ENCODE measurements around the gene DACH1. TPM values are rescaled to one million over a fixed set of nuclear protein-coding genes. Genes with fewer than 3 reads are reported as not detected.

The DACH1 gene
- total and polyA plus RNA-seq, 3 experiments from 2014 or later: not detected

DNA sequence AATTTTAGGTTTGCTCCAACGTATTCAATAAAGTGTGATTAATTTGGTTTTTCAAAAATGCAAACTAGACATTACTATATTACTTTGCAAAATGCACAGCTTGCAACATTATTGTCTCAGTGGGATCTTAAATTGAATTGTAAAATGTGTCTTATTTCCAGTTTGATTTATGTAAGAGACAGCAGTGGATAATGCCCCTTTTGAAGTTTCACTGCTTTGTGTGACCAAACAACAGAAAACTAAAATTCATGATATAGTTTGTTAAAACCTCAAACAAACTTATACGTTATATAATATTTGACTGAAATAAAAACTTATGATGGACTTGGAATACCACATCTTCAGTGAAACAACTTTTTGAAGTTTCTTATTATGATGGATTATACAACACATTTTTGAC, 279.8 kb downstream of the DACH1 start:
- no peaks in the 10 kb centered on the region for H3K4me1 ChIP-seq (ENCODE audit: insufficient read depth, low read length)
- H3K27ac ChIP-seq (ENCODE audit: low read depth, low read length): no peak overlapping the region
- DNase-seq: no peak
- H3K9me3 ChIP-seq (ENCODE audit: low read length): no peaks in the 10 kb centered on the region
- H3K36me3 ChIP-seq (ENCODE audit: insufficient read depth, low read length): no peaks in the 10 kb centered on the region
- ChIA-PET POLR2A (no interaction called here), CTCF (no interaction called here)
- Mint-ChIP-seq H3K27ac (no peak overlapping the region), H3K9me3 (peaks cover 0 to 14% (median 3%) of the 10 kb centered on the region in 5 donors), H3K36me3 (peaks cover 0 to 2% (median 0%) of the 10 kb centered on the region in 3 donors), H3K4me1 (no peaks in the 10 kb centered on the region), H3K4me3 (no peak overlapping the region), H3K27me3 (no peaks in the 10 kb centered on the region)
- no peak overlapping the region for H3K4me3 ChIP-seq (ENCODE audit: low read length)
- H3K27me3 ChIP-seq (ENCODE audit: insufficient read depth, low read length, poor library complexity, severe bottlenecking): no peaks in the 10 kb centered on the region

DNA sequence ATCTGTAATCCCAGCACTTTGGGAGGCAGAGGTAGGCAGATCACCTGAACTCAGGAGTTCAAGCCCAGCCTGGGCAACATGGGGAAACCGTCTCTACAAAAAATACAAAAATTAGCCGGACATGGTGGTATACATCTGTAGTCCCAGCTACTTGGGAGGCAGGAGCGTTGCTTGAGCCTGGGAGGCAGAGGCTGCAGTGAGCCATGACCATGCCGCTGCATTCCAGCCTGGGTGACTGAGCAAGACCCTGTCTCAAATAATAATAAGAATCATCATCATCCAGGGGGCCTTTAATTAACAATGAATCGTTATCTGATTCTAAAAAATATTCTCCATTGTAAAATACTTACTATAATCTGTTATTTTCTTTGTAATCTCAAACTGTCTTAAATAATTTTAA, 283.4 kb downstream of the DACH1 start:
- Histone ChIP-seq H3K27ac (ENCODE audit: low read depth, low read length) (no peak overlapping the region), H3K4me1 (ENCODE audit: insufficient read depth, low read length) (no peaks in the 10 kb centered on the region), H3K36me3 (ENCODE audit: insufficient read depth, low read length) (no peaks in the 10 kb centered on the region), H3K4me3 (ENCODE audit: low read length) (no peak overlapping the region), H3K27me3 (ENCODE audit: insufficient read depth, low read length, poor library complexity, severe bottlenecking) (no peaks in the 10 kb centered on the region), H3K9me3 (ENCODE audit: low read length) (no peaks in the 10 kb centered on the region)
- no peak overlapping the region for H3K4me3 Mint-ChIP-seq
- H3K27me3 Mint-ChIP-seq: no peaks in the 10 kb centered on the region
- ChIA-PET CTCF (no interaction called here), POLR2A (no interaction called here)
- peaks cover 0 to 2% (median 0%) of the 10 kb centered on the region in 3 donors for H3K36me3 Mint-ChIP-seq
- no peak overlapping the region for H3K27ac Mint-ChIP-seq
- DNase-seq: no peak
- H3K4me1 Mint-ChIP-seq: no peaks in the 10 kb centered on the region
- H3K9me3 Mint-ChIP-seq: peaks cover 0 to 16% (median 1%) of the 10 kb centered on the region in 5 donors

- ChIA-PET POLR2A (no interaction called here), CTCF (no interaction called here)
- H3K36me3 ChIP-seq (ENCODE audit: insufficient read depth, low read length): no peaks in the 10 kb centered on the region
- peaks cover 0 to 2% (median 0%) of the 10 kb centered on the region in 3 donors for H3K36me3 Mint-ChIP-seq
- no peak overlapping the region for H3K4me3 Mint-ChIP-seq
- no peaks in the 10 kb centered on the region for H3K27me3 ChIP-seq (ENCODE audit: insufficient read depth, low read length, poor library complexity, severe bottlenecking)
- no peak overlapping the region for H3K27ac Mint-ChIP-seq
- H3K9me3 Mint-ChIP-seq: peaks cover 0 to 7% (median 2%) of the 10 kb centered on the region in 5 donors
- H3K4me1 Mint-ChIP-seq: no peaks in the 10 kb centered on the region
- H3K4me3 ChIP-seq (ENCODE audit: low read length): no peak overlapping the region
- no peaks in the 10 kb centered on the region for H3K9me3 ChIP-seq (ENCODE audit: low read length)
- H3K4me1 ChIP-seq (ENCODE audit: insufficient read depth, low read length): no peaks in the 10 kb centered on the region
- no peak overlapping the region for H3K27ac ChIP-seq (ENCODE audit: low read depth, low read length)
- no peaks in the 10 kb centered on the region for H3K27me3 Mint-ChIP-seq
- no peak for DNase-seq
These were observed 286.4 kb downstream of the DACH1 start for GRCh38 chr13:71580614-71581013.

DNA sequence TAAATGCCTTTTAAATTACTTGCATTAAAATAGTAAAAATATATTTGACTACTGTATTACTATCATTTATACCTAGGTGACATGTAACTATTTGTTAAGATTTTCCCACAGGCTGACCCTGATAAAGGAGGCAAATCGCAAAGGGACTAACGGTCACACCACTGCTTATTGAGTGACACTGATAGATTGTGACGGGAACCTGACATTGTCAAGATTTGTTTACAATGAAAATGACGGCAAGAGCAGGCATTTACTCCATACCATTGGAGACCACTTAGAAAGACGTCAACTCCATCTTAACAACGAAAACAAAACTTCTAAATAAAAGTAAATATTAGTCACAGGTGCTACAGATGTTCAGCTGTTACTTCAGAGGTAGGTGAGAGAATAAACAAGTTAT, 289.0 kb downstream of the DACH1 start:
- H3K4me1 Mint-ChIP-seq: no peaks in the 10 kb centered on the region
- POLR2A ChIA-PET: no interaction called here
- DNase-seq: no peak
- H3K9me3 Mint-ChIP-seq: peaks cover 0 to 7% (median 1%) of the 10 kb centered on the region in 5 donors
- H3K27ac ChIP-seq (ENCODE audit: low read depth, low read length): no peak overlapping the region
- no peaks in the 10 kb centered on the region for H3K27me3 ChIP-seq (ENCODE audit: insufficient read depth, low read length, poor library complexity, severe bottlenecking)
- no peaks in the 10 kb centered on the region for H3K36me3 Mint-ChIP-seq
- H3K4me3 Mint-ChIP-seq: no peak overlapping the region
- H3K4me1 ChIP-seq (ENCODE audit: insufficient read depth, low read length): no peaks in the 10 kb centered on the region
- H3K27me3 Mint-ChIP-seq: no peaks in the 10 kb centered on the region
- no peak overlapping the region for H3K4me3 ChIP-seq (ENCODE audit: low read length)
- no peak overlapping the region for H3K27ac Mint-ChIP-seq
- H3K36me3 ChIP-seq (ENCODE audit: insufficient read depth, low read length): no peaks in the 10 kb centered on the region
- CTCF ChIA-PET: no interaction called here
- no peaks in the 10 kb centered on the region for H3K9me3 ChIP-seq (ENCODE audit: low read length)

DNA sequence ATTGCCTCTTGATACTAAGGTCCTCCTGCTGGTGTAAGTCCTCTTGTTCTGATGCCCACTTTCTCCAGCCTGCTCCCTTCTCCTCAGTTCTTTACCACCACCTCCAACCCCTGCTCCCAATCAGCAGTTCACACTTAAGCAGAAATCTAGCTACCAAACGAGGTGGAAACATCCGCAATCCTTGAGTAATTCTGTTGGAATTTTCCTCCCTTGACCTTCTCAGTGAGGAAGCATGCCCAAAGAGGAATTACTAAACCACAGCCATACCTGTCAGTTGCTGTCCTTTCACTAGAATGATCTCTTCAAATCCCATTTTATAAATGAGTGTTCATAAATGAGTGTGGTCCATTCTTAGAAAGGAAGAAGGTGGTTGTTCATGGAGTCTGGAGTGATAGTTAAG, 289.9 kb downstream of the DACH1 start:
- H3K27me3 ChIP-seq (ENCODE audit: insufficient read depth, low read length, poor library complexity, severe bottlenecking): no peaks in the 10 kb centered on the region
- Mint-ChIP-seq H3K27me3 (peaks cover 0 to 1% of the 10 kb centered on the region in 2 donors), H3K4me3 (no peak overlapping the region), H3K4me1 (no peaks in the 10 kb centered on the region), H3K36me3 (no peaks in the 10 kb centered on the region), H3K27ac (no peak overlapping the region), H3K9me3 (peaks cover 0 to 7% (median 1%) of the 10 kb centered on the region in 5 donors)
- DNase-seq: no peak
- H3K27ac ChIP-seq (ENCODE audit: low read depth, low read length): no peak overlapping the region
- no peaks in the 10 kb centered on the region for H3K36me3 ChIP-seq (ENCODE audit: insufficient read depth, low read length)
- no peak overlapping the region for H3K4me3 ChIP-seq (ENCODE audit: low read length)
- H3K4me1 ChIP-seq (ENCODE audit: insufficient read depth, low read length): no peaks in the 10 kb centered on the region
- CTCF ChIA-PET: no interaction called here
- no peaks in the 10 kb centered on the region for H3K9me3 ChIP-seq (ENCODE audit: low read length)
- POLR2A ChIA-PET: no interaction called here

DNA sequence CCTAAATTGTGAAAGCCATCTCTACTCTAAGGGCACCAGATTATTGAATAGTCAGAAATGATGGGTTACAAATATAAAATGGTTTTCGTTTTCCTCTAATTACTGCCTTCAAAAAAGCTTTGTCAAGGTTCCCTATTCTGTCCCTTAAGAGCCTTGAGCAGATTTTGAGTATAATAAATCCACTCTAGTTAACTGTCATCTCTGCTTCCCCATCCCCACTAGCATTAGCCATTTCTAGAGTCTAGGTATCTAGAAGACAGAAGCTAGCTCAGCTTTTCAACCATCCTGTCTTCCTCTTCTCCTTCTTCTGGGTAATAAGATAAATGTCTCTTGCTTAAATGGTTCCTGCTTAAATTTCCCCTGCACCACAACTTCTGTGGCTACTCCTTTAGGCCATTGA, 290.4 kb downstream of the DACH1 start:
- H3K9me3 Mint-ChIP-seq: peaks cover 0 to 7% (median 1%) of the 10 kb centered on the region in 5 donors
- H3K27ac Mint-ChIP-seq: no peak overlapping the region
- Histone ChIP-seq H3K4me3 (ENCODE audit: low read length) (no peak overlapping the region), H3K36me3 (ENCODE audit: insufficient read depth, low read length) (no peaks in the 10 kb centered on the region), H3K9me3 (ENCODE audit: low read length) (no peaks in the 10 kb centered on the region), H3K4me1 (ENCODE audit: insufficient read depth, low read length) (no peaks in the 10 kb centered on the region), H3K27me3 (ENCODE audit: insufficient read depth, low read length, poor library complexity, severe bottlenecking) (no peaks in the 10 kb centered on the region), H3K27ac (ENCODE audit: low read depth, low read length) (no peak overlapping the region)
- no peaks in the 10 kb centered on the region for H3K36me3 Mint-ChIP-seq
- no peak for DNase-seq
- ChIA-PET POLR2A (no interaction called here), CTCF (no interaction called here)
- H3K4me1 Mint-ChIP-seq: no peaks in the 10 kb centered on the region
- H3K4me3 Mint-ChIP-seq: no peak overlapping the region
- peaks cover 0 to 1% of the 10 kb centered on the region in 2 donors for H3K27me3 Mint-ChIP-seq

DNA sequence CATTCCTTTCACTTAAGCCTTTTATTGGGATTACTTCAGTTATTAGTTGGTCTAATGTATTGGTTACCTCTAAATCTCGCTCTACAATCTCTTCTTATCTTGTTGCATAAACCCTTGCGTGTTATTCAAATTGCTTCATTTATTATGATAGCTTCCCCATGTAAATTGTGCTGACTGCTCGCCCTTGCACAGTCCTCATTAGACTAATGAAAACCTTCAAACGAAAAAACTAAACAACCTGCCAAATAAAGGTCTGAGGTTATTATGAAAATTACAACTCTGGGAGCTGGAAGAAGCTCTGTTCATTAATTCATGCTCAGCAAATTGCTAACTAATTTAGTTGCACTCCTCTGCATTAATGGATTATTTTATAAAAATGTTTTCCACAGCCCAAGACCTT, 320.1 kb downstream of the DACH1 start:
- ChIA-PET CTCF (no interaction called here), POLR2A (no interaction called here)
- Mint-ChIP-seq H3K36me3 (no peaks in the 10 kb centered on the region), H3K27ac (no peak overlapping the region), H3K4me3 (no peak overlapping the region), H3K4me1 (no peaks in the 10 kb centered on the region), H3K9me3 (peaks cover 0 to 2% (median 0%) of the 10 kb centered on the region in 5 donors), H3K27me3 (no peaks in the 10 kb centered on the region)
- Histone ChIP-seq H3K4me3 (ENCODE audit: low read length) (no peak overlapping the region), H3K4me1 (ENCODE audit: insufficient read depth, low read length) (no peaks in the 10 kb centered on the region), H3K27ac (ENCODE audit: low read depth, low read length) (no peak overlapping the region), H3K9me3 (ENCODE audit: low read length) (no peaks in the 10 kb centered on the region), H3K36me3 (ENCODE audit: insufficient read depth, low read length) (no peaks in the 10 kb centered on the region), H3K27me3 (ENCODE audit: insufficient read depth, low read length, poor library complexity, severe bottlenecking) (no peaks in the 10 kb centered on the region)
- no peak for DNase-seq

- DNase-seq: no peak
- POLR2A ChIA-PET: no interaction called here
- H3K9me3 Mint-ChIP-seq: peaks cover 0 to 10% (median 2%) of the 10 kb centered on the region in 5 donors
These were observed 326.9 kb downstream of the DACH1 start for GRCh38 chr13:71540098-71540497.

DNA sequence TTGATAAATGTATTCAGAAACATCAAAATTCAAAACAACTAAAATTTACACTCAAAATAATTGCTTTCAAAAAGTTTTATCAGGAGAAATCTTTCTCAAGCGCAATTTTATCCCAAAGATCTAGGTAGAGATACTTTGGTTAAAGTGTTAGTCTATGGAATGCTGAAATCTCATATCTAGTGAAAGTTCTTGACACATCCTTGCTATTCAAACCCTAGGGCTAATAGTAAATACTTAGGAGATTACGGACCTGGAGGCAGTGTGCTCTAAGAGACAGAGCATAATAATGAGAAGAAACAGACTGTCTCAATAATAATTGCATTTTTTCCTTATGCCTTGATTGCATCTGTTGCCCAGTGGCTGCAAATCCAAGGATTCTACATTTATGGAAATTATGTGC, 330.8 kb downstream of the DACH1 start:
- no peaks in the 10 kb centered on the region for H3K27me3 ChIP-seq (ENCODE audit: insufficient read depth, low read length, poor library complexity, severe bottlenecking)
- H3K4me1 Mint-ChIP-seq: no peaks in the 10 kb centered on the region
- no peak overlapping the region for H3K4me3 Mint-ChIP-seq
- no peaks in the 10 kb centered on the region for H3K9me3 ChIP-seq (ENCODE audit: low read length)
- ChIA-PET CTCF (no interaction called here), POLR2A (no interaction called here)
- no peaks in the 10 kb centered on the region for H3K4me1 ChIP-seq (ENCODE audit: insufficient read depth, low read length)
- H3K36me3 Mint-ChIP-seq: no peaks in the 10 kb centered on the region
- no peak overlapping the region for H3K27ac Mint-ChIP-seq
- H3K27ac ChIP-seq (ENCODE audit: low read depth, low read length): no peak overlapping the region
- H3K27me3 Mint-ChIP-seq: no peaks in the 10 kb centered on the region
- peaks cover 0 to 10% (median 2%) of the 10 kb centered on the region in 5 donors for H3K9me3 Mint-ChIP-seq
- no peak overlapping the region for H3K4me3 ChIP-seq (ENCODE audit: low read length)
- H3K36me3 ChIP-seq (ENCODE audit: insufficient read depth, low read length): no peaks in the 10 kb centered on the region
- DNase-seq: no peak

More at GRCh38 chr13:71540098-71540497, 326.9 kb downstream of the DACH1 start:
- Mint-ChIP-seq H3K4me1 (no peaks in the 10 kb centered on the region), H3K4me3 (no peak overlapping the region), H3K36me3 (no peaks in the 10 kb centered on the region), H3K27ac (no peak overlapping the region), H3K27me3 (no peaks in the 10 kb centered on the region)
- no peaks in the 10 kb centered on the region for H3K9me3 ChIP-seq (ENCODE audit: low read length)
- H3K4me3 ChIP-seq (ENCODE audit: low read length): no peak overlapping the region
- H3K27ac ChIP-seq (ENCODE audit: low read depth, low read length): no peak overlapping the region
- CTCF ChIA-PET: no interaction called here
- H3K4me1 ChIP-seq (ENCODE audit: insufficient read depth, low read length): no peaks in the 10 kb centered on the region
- no peaks in the 10 kb centered on the region for H3K36me3 ChIP-seq (ENCODE audit: insufficient read depth, low read length)
- H3K27me3 ChIP-seq (ENCODE audit: insufficient read depth, low read length, poor library complexity, severe bottlenecking): no peaks in the 10 kb centered on the region

Measured in CD8-positive, alpha-beta memory T cell (primary cell).